Hematopoietic multipotent progenitor cell treated with erythropoietin and hydrocortisone succinate and interleukin-3 and kit ligand, for 6 days (in vitro differentiated cells): Measurements from ENCODE around the gene ZNF627.
"Not testable (repeated sequence)": the region's sequence is repeated elsewhere in the genome, so short reads cannot be mapped to it uniquely, and the experiment has no call there.

Source experiments
- DNase-seq: peaks from one replicate; pipeline ENCODE4 v3.0.0-alpha.2; 2015

Gene ZNF627

DNA sequence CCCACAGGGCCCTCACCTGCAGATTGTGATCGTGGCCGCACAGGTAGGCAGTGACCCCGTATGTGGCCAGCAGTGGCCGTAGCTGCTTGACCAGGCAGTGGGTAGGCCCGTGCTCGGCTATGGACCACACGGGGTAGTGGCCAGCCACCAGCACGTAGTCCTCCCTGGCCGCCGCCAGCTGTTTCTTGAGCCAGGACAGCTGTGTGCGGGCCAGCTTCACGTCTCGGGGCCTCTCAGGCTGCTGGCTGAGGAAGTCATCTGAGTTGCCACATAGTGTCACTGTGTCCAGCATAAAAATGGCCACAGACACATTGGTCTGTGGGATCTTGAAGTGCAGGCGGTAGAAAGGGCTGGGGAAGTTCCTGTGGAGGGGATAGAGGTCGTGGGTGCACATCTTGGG lies 21.1 kb upstream of the ZNF627 start:
- DNase-seq: no peak

DNA sequence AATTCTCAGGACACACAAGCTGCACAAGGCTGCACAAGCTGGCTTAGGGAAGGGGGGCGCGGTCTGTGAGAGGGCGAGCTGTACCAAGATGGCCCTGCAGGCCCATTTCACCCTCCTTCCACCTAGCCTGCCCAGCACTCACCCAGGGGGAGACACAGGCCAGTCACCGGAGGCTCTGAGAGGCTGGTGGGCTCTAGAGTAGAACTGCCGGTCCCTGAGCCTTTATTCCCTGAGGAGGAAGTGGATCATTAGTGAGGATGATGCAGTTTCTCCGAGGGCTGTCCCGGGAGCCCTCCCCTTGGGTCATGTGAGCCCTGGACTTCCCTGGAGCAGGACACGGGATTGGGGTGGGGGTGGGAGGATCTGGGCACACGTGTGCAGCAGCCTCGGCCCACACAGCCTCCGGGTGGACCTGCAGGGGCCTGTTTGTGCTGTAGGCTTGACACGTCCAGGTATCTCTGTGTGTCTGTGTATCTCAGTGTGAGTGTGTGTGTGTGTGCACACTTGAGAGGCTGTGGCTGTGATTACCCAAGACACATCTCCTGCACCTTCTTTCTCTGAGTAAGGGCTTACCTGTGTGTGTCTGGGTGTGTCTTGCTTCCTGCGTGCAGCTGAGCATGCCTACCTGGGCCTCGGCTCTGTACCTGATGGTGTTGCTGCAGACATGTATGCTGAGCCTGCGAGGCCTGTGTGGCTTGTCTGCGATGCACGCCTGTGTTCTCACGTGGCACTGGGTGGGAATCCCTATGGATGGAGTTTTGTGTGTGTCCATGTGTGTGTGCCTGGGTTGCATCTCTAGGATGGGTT lies 19.6 kb upstream of the ZNF627 start, which contains the start of gene ACP5:
ACP5 (minus strand) TSS at position 195 of the 807 bp plus-strand sequence. CDS start 328 bp downstream, outside the sequence.
- no peak for DNase-seq

DNA sequence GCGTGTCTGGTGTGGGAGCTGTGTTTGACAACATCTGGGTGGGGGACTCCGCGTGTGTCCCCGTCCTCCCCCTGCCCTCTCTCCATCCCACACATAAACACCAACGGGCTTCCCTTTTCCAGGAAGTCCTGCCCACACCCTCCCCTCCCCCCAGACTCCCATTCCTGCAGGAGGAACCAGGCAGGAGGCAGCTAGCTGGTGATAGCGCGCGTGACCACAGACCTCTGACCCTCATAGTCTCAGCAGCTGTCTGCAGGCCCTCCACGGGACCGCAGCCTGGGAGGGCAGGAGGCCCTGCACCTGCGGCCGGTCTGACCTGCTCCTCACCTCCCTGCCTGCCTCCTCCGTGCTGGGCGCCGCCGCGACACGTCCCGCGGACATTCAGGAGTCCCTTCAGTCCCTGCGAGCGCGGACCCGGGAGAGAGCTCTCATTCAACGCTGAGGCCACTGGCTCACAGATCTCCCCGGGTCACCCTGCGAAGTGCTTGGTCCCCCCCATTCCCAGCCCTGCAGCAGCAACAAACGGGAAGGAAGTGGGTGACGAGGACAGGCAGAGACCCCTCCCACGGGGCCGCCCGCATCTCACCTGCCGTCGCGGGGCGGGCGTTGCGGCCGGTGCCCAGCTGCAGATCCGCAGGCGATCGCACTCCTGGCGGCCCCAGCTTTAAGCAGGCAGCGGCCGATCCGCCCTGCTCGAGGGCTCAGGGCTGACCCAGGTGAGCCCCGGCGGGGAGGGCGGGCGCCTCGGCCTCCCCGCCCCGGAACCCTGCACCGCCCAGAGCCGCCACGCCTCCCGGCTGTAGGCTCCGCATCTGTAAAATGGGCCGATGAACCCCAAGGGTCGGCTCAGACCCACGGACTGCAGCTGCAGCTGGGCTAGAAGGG lies 18.8 kb upstream of the ZNF627 start:
- DNase-seq: no peak

DNA sequence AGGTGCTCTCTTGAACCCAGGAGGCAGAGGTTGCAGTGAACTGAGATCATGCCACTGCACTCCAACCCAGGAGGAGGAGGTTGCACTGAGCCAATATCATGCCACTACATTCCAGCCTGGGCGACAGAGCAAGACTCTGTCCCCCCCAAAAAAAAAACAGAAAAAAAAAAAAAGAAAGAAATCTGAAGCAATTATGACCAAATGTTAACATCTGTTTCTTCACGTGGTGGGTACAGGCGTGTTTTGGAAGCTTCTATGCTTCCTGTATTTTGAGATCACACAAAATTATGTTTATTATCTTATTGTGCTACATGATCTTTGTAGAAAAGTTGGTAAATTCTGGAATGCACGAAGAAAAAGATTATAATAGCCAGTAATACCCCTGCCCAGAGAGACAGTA lies 17.2 kb upstream of the ZNF627 start:
- DNase-seq: no peak

DNA sequence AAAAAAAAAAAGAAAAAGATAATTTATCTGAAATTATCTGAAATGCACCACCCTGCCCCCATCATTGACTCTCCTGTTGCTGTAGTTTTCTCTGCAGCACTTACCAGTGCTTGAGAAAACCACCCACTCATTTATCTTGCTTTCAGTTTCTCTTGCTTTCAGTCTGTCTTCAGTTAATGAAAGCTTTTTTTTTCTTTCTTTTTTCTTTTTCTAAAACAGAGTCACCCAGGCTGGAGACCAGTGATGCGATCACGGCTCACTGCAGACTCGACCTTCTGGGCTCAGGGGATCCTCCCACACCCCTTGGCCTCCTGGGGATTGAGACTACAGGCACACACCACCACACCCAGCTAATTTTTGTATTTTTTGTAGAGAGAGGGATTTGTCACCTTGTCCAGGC lies 15.5 kb upstream of the ZNF627 start:
- peak; percentile 46 for DNase-seq

DNA sequence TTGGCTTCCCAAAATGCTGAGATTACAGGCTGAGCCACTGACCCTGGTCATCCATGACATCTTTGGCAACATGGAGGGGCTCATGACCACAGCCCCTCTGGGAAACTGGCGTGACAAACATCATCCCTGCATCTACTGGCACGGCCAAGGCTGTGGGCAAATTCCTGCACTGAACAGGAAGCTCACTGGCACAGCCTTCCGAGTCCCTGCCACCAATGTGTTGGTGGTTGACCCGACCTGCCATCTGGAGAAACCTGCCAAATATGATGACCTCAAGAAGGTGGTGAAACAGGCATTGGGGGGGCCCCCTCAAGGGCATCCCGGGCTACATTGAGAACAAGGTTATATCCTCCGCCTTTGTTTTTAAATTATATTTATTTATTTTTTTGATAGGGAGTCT lies 11.0 kb upstream of the ZNF627 start:
- DNase-seq: no peak

DNA sequence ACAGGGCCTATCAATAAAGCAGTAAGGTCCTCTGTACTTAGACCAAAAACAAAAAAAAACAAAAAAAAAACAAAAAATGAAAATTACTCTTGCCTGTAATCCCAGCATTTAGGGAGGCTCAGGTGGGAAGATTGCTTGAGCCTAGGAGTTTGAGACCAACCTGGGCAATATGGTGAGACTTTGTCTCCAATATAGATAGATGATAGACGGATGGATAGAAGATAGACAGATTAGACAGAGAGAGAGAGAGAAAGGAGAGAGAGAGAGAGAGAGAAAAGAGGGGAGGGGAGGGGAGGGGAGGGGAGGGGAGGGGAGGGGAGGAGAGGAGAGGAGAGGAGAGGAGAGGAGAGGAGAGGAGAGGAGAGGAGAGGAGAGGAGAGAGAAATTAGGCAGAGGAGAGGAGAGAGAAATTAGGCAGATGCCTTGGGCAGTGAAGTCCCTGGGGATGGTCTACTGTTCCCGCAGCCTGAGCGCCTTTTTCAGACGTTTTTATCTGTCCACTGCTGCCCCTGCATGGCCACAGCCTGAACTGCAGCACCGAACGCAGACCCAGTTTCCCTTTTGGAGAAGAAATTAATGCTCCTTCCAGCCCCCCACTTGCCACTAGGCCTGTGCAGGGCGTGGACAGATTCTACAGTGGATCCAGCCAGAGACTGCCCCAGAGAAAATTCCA lies 9.8 kb upstream of the ZNF627 start:
- peak; percentile 87 for DNase-seq

DNA sequence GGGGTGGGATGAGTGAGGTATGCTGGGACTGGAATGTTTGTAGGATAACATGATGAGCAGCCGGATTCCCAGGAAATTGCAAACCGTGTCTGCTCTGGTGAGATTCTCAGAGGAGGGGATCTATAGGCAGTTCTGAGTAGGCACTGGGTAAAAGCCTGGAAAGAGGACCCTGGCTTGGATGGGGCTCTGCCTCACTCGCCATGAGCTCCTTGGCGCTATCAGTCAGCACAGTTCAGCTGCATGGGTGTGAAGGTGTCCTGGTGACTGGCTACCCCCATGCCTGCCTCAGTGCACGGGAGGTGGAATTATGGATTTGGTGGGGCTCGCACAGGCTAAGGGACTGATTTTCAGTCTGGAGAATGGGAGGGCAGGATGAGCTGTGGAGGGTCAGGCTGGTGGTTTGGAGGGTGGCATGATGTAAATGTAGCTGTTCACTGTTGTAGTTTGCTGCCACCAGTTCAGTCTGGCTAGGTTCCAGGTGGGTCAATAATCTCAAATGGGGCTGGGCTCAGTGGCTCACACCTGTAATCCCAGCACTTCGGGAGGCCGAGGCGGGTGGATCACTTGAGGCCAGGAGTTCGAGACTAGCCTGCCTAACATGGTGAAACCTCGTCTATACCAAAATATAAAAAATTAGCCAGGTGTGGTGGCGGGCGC lies 9.2 kb upstream of the ZNF627 start:
- peak; percentile 20 for DNase-seq

DNA sequence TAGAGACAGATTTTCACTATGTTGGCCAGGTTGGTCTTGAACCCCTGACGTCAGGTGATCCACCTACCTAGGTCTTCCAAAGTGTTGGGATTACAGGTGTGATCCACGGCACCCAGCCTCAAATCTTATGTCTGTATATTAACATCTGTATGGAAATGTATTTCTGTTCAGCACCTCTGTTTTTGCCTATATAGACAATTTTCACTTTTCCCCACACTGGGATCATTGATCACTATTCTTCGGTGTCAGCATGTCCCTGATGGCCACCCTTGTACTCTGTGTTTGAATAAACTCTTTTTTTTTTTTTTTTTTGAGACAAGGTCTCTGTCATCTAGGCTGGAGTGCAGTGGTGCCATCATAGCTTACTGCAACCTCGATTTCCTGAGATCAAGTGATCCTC lies 3.2 kb upstream of the ZNF627 start:
- no peak for DNase-seq

DNA sequence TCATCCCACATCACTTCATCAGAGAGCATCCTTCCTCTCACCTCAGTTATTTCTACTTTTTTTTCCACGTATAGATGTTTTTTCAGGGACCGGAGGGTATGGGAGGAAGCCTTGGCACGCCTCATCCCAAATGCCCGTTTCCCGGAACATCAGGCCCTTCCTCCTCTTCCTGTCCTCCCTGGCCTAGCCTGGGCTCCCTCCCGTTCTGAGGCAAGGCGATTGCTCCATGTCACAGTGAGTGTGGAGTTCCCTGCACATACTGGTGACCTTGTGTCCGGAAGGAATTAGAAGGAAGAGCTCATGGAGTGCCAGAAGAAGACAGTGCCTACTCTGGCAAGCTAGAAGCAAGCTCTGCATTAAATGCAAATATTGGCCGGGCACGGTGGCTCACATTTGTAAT lies 1.1 kb upstream of the ZNF627 start:
- no peak for DNase-seq

DNA sequence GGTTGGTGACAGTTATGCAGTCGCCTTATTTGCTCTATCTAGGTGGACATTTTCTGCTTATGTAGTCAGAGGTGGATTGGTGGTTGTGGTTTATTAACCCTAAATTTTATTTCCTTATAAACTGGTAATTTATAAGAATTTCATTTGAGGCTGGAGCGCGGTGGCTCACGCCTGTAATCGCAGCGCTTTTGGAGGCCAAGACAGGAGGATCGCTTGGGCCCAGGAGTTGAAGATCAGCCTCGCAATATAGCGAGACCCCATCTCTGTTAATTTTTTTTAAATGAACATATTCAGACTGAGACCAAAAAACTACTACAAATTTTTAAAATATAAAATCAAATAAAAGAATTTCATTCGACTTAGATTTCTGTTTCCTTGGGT lies 810 bp downstream of the ZNF627 start:
- DNase-seq: no peak

DNA sequence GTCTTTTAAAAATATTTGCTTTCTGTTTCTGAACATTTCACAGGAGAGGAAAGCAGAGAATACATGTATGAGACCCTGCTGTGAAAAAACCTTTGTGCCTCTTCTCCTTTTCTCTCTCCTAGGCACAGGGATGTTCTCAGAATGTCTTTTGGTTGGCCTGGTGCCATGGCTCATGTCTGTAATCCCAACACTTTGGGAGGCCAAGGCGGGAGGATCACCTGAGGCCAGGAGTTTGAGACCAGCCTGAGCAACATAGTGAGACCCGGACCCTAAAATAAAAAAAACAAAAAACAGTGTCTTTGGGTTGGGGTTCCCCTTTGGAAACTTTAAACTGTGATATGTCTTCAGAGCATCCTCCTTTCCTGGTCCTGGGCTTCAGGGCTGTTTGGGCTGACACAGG lies 1.5 kb downstream of the ZNF627 start:
- DNase-seq: no peak

DNA sequence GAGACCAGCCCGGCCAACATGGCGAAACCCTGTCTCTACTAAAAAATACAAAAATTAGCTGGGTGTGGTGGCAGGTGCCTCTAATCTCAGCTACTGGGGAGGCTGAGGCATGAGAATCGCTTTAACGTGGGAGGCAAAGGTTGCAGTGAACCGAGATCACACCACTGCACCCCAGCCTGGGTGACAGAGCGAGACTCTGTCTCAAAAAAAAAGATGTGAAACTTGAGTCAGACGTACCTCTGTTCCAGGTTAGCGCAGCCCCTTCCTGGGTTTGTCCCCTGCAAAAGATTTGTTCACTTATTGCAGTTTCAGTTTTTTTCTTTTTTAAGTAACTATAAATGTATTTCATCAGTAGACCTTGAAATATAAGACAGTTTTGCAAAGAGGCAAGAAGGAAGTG lies 2.4 kb downstream of the ZNF627 start:
- DNase-seq: not testable (repeated sequence)

DNA sequence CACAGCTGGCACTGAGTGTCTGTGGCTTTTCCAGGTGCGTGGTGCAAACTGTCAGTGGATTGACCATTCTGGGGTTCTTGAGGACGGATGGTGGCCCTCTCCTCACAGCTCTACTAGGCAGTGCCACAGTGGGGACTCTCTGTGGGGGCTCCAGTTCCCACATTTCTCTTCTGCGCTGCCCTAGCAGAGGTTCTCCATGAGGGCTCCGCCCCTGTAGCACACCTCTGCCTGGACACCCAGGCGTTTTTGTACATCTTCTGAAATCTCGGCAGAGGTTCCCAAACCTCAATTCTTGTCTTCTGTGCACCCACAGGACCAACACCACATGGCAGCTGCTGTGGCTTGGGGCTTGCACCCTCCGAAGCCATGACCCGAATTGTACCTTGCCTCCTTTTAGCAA lies 9.2 kb downstream of the ZNF627 start:
- no peak for DNase-seq

DNA sequence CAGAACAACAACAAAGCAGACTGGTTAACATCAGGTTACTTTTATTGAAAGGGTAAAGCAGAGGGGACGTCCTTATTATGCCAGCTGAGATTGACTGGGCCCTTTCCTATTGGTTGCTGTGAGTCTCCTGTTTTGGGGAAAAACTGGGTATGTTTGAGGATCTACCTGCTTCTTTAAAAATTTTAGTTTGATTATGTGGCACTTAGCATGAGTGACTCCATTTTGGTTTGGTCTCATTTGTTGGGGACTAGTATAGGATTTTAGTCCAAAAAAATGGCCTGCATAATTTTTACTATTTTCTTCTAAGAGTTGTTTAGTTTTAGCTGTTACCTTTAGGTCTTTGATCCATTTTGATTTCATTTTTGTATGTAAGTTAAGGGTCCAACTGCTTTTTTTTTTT lies 14.4 kb downstream of the ZNF627 start:
- DNase-seq: no peak

DNA sequence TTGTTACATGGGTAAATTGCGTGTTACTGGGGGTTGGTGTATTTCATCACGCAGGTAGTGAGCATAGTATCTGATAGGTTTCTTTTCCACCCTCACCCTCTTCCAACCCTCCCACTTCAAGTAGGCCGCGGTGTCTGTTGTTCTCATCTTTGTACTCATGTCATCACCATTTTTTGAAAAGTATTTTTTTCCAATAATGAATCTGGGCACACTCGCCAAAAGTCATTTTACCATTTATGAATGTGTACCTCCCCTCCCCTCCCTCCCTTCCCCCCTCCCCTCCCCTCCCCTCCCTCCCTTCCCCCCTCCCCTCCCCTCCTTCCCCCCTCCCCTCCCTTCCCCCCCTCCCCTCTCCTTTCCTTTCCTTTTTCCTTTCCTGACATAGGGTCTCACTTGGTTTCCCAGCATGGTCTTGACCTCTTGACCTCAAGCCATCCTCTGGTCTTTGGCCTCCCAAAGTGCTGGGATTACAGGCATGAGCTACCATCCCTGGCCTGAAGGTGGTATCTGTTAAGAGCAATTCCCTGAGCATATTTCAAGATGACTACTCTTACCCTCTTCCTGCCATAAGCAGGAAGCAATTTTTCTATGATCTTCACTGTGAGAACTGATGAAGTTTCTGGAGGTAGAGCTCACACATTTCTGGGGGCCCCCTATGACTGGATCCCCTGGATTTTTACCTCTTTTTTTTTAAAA lies 15.7 kb downstream of the ZNF627 start:
- no peak for DNase-seq

DNA sequence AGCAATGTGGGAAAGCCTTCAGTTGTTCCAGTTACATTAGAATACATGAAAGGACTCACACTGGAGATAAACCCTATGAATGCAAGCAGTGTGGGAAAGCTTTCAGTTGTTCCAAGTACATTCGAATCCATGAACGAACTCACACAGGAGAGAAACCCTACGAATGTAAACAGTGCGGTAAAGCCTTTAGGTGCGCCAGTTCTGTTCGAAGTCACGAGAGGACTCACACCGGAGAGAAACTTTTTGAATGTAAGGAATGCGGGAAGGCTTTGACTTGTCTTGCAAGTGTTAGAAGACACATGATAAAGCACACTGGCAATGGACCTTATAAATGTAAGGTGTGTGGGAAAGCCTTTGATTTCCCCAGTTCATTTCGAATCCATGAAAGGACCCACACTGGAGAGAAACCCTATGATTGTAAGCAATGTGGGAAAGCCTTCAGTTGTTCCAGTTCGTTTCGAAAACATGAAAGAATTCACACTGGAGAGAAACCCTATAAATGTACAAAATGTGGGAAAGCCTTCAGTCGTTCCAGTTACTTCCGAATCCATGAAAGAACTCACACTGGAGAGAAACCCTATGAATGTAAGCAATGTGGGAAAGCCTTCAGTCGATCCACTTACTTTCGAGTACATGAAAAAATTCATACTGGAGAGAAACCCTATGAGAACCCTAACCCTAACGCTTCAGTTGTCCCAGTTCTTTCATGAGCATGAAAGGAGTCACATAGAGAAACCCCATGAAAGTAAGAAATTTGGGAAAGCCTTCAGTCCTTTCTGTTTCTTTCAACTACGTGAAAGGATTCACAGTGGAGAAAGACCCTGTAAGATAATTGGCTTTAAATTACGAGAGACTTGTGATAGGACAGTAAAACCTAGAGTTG lies 20.1 kb downstream of the ZNF627 start:
- DNase-seq: no peak

DNA sequence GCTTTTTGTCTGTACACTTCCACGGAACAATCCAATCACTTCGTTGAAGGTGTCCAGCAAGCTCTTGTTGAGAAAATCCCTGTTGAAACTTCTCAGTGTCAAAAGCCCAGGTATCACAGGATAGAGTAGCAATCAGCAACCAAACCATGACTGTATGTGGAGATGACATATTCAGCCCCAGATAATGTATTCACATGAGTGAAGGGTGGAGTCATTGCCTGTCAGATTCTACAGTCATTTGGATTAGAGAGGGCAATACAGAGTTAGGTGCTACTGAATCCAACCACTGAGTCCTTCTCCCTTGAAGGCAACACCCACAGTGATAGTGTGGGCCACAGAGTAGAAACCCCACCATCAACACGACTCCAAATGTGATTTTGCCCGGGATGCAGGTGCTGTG lies 23.3 kb downstream of the ZNF627 start:
- no peak for DNase-seq

DNA sequence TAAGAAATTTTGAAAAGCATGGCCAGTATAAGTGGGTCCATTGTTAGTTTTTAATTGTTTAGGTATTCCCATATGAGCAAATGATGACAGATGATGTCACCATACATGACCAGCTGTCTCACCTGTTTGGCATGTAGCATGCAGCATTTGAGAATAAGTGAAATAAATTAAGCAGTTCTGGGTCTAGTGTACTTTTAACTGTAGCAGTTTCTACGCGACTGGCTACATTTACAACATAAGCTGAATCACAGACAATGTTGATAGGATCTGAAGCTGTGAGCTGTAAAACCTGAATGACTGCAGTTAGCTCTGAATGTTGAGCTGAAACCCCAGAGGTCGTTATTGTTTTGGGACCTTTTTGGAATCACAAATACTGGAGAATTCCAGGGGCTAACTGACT lies 25.1 kb downstream of the ZNF627 start:
- not testable (repeated sequence) for DNase-seq

DNA sequence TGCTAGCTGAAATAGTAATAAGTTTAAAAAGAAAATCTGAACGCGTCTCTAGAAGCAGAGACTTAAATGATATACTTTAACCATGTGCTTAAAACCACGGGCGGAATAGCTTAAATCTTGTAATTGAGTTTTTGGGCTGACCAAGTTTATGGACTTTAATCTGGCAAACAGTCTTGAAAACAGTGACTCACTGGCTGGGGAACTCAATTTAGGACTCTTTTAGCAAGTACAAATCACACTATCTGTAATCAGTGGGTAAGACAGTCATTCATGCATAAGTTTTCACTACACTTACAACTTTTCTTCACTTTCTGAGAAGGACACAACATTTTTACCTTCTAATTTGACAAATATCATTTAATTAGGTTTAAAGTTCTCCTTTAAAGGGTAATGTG lies 26.8 kb downstream of the ZNF627 start:
- peak; percentile 21 for DNase-seq

DNA sequence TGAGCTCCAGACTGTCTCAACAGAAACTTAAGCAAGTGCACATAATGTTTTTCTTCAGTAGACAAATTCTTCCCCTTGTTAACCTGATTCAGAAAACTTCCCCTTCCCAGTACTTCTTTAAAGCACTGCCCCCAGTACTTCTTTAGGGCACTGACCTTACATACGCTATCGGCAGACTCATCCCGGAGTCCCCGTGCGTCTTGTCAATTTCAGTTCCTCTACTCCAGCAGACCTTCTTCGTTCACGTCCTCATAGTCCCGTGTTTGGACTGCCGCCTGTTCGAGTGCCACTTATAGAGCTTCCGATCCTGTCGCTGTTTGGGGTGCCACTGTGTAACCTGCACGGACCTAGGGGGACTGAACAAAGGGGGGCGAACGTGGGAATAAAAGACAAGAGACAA lies 29.0 kb downstream of the ZNF627 start:
- DNase-seq: no peak
